Measurements from ENCODE around the gene KHDC1L.
"Not testable (repeated sequence)": the region's sequence is repeated elsewhere in the genome, so short reads cannot be mapped to it uniquely, and the experiment has no call there.

KHDC1L gene

GRCh38 chr6:73225396-73225795, at the start of gene KHDC1L:
KHDC1L (minus strand) TSS chr6:73225496; CDS start chr6:73225408, 88 bp downstream.
- DNase-seq: no peak

- not testable (repeated sequence) for DNase-seq
These were observed 44.0 kb upstream of the KHDC1L start for GRCh38 chr6:73269296-73269695.

GRCh38 chr6:73268896-73269295, 43.6 kb upstream of the KHDC1L start:
- not testable (repeated sequence) for DNase-seq

- no peak for DNase-seq
These were observed 39.1 kb upstream of the KHDC1L start for GRCh38 chr6:73264446-73264845.

GRCh38 chr6:73263570-73263909, 38.2 kb upstream of the KHDC1L start:
- DNase-seq: no peak

GRCh38 chr6:73262671-73263569, 37.6 kb upstream of the KHDC1L start, which contains the start of gene KHDC1:
KHDC1 (minus strand) TSS chr6:73263196; CDS start chr6:73242517, 20,679 bp downstream.
- DNase-seq: peak; percentile 40

GRCh38 chr6:73258721-73259120, 33.4 kb upstream of the KHDC1L start:
- DNase-seq: no peak

- DNase-seq: not testable (repeated sequence)
These were observed 29.0 kb upstream of the KHDC1L start for GRCh38 chr6:73254323-73254722.

GRCh38 chr6:73252703-73253102, 27.4 kb upstream of the KHDC1L start:
- DNase-seq: no peak

GRCh38 chr6:73250016-73250415, 24.7 kb upstream of the KHDC1L start:
- no peak for DNase-seq

- DNase-seq: no peak
These were observed 23.1 kb upstream of the KHDC1L start for GRCh38 chr6:73248192-73248903.

- no peak for DNase-seq
These were observed 16.7 kb upstream of the KHDC1L start for GRCh38 chr6:73242001-73242400.

- DNase-seq: no peak
These were observed 15.4 kb upstream of the KHDC1L start for GRCh38 chr6:73240730-73241129.

- DNase-seq: no peak
These were observed 11.0 kb upstream of the KHDC1L start for GRCh38 chr6:73236144-73236750.

GRCh38 chr6:73234733-73235132, 9.4 kb upstream of the KHDC1L start:
- DNase-seq: no peak

- DNase-seq: not testable (repeated sequence)
These were observed 8.7 kb upstream of the KHDC1L start for GRCh38 chr6:73233971-73234370.

- no peak for DNase-seq
These were observed 7.8 kb upstream of the KHDC1L start for GRCh38 chr6:73233048-73233447.

GRCh38 chr6:73231986-73232391, 6.7 kb upstream of the KHDC1L start:
- DNase-seq: no peak

GRCh38 chr6:73227606-73228255, 2.4 kb upstream of the KHDC1L start:
- no peak for DNase-seq

GRCh38 chr6:73216859-73217258, 8.4 kb downstream of the KHDC1L start:
- DNase-seq: no peak

GRCh38 chr6:73209117-73209516, 16.2 kb downstream of the KHDC1L start:
- DNase-seq: no peak

GRCh38 chr6:73207221-73207837, 18.0 kb downstream of the KHDC1L start:
- no peak for DNase-seq

- no peak for DNase-seq
These were observed 21.0 kb downstream of the KHDC1L start for GRCh38 chr6:73204252-73204651.
